IMR-90 (cell line): Measurements from ENCODE around the gene HPS6. TPM values are rescaled to one million over a fixed set of nuclear protein-coding genes. Genes with fewer than 3 reads are reported as not detected.
A peak's percentile ranks its signal among the peaks of the same experiment; 100 is the strongest.

ENCODE experiments used
- ATAC-seq: fragments of 200-7000 bp; cut with Tn5 transposase; 2 replicates; pipeline ENCODE4 v1.9.1; 2020; ENCODE audit warnings: low read depth, mild to moderate bottlenecking, moderate library complexity
- BruUV-seq: library from RNA; stranded (reverse); fragments of 400-500 nt; replicated peaks from 2 replicates; lab custom pipeline; 2021; lab: Mats Ljungman, UMichigan
- CTCF ChIA-PET: fragments of 300-600 bp; formaldehyde crosslinking; extraction: SDS; loops from one replicate; lab custom pipeline; 2021; ENCODE audit warnings: antibody characterized with exemption; lab: Yijun Ruan, JAX
- POLR2A ChIA-PET: fragments of 300-600 bp; sonication (Branson Sonifier 250); formaldehyde crosslinking; loops from one replicate; lab custom pipeline; 2022; ENCODE audit warnings: antibody characterized with exemption; ENCODE audit not compliant: unreplicated experiment; lab: Charles Lee
- DNase-seq: peaks from one replicate; pipeline ENCODE4 v3.0.0; 2013
- H2AFZ ChIP-seq: replicated peaks from 2 replicates; pipeline ENCODE3; 2013; ENCODE audit warnings: low read length, mild to moderate bottlenecking; ENCODE audit not compliant: poor library complexity
- H2AK5ac ChIP-seq: 2 replicates; pipeline ENCODE4 v1.6.1; 2013; ENCODE audit warnings: low read depth, low read length, inconsistent platforms
- H2AK9ac ChIP-seq: replicated peaks from 2 replicates; pipeline ENCODE3; 2013; ENCODE audit warnings: mild to moderate bottlenecking, low read depth, low read length, moderate library complexity; ENCODE audit not compliant: poor library complexity
- H2BK120ac ChIP-seq: 2 replicates; pipeline ENCODE4 v1.6.1; 2013; ENCODE audit warnings: low read depth, low read length, inconsistent platforms
- H2BK15ac ChIP-seq: 3 replicates; pipeline ENCODE4 v1.6.1; 2013; ENCODE audit warnings: low read depth, low read length, inconsistent platforms
- H2BK20ac ChIP-seq: 2 replicates; pipeline ENCODE4 v1.6.1; 2013; ENCODE audit warnings: low read depth, mild to moderate bottlenecking, inconsistent platforms, low read length, moderate library complexity
- H2BK5ac ChIP-seq: 2 replicates; pipeline ENCODE4 v1.6.1; 2013; ENCODE audit warnings: mild to moderate bottlenecking, low read depth, low read length, inconsistent platforms; ENCODE audit not compliant: poor library complexity, severe bottlenecking
- H3K14ac ChIP-seq: replicated peaks from 2 replicates; pipeline ENCODE4 v1.6.1; 2013; ENCODE audit warnings: low read depth, low read length, inconsistent platforms
- H3K18ac ChIP-seq: 2 replicates; pipeline ENCODE4 v1.6.1; 2013; ENCODE audit warnings: low read depth, low read length, control low read depth
- H3K23ac ChIP-seq: 2 replicates; pipeline ENCODE4 v1.6.1; 2013; ENCODE audit warnings: low read depth, low read length, inconsistent platforms
- H3K27ac ChIP-seq: 2 replicates; pipeline ENCODE4 v1.5.1; 2013; ENCODE audit warnings: mild to moderate bottlenecking, control low read depth, low read length; ENCODE audit not compliant: insufficient read depth
- H3K27me3 ChIP-seq: 2 replicates; pipeline ENCODE4 v1.6.1; 2013; ENCODE audit warnings: low read length; ENCODE audit not compliant: control insufficient read depth, insufficient read depth
- H3K36me3 ChIP-seq: 2 replicates; pipeline ENCODE4 v1.6.1; 2013; ENCODE audit warnings: low read length, mixed read lengths; ENCODE audit not compliant: control insufficient read depth, insufficient read depth
- H3K4ac ChIP-seq: 2 replicates; pipeline ENCODE4 v1.6.1; 2013; ENCODE audit warnings: low read depth, low read length, inconsistent platforms
- H3K4me1 ChIP-seq: 2 replicates; pipeline ENCODE4 v1.6.1; 2013; ENCODE audit warnings: low read length, mixed read lengths; ENCODE audit not compliant: control insufficient read depth, insufficient read depth
- H3K4me2 ChIP-seq: 2 replicates; pipeline ENCODE4 v1.6.1; 2013; ENCODE audit warnings: low read depth, mild to moderate bottlenecking, control low read depth, low read length, moderate library complexity
- H3K4me3 ChIP-seq: 2 replicates; pipeline ENCODE4 v1.5.1; 2013; ENCODE audit warnings: low read depth, mild to moderate bottlenecking, control low read depth, low read length, moderate library complexity; ENCODE audit not compliant: insufficient read depth
- H3K56ac ChIP-seq: 2 replicates; pipeline ENCODE4 v1.6.1; 2013; ENCODE audit warnings: low read length, inconsistent platforms; ENCODE audit not compliant: insufficient read depth; ENCODE audit errors: extremely low read depth
- H3K79me1 ChIP-seq, 2 experiments: 2 replicates each; pipeline ENCODE4 v1.6.1; 2013; ENCODE audit warnings: low read length in 2 of 2, inconsistent platforms in 1 of 2, low read depth in 1 of 2
- H3K9ac ChIP-seq: 2 replicates; pipeline ENCODE4 v1.6.1; 2013; ENCODE audit warnings: low read depth, low read length, control low read depth
- H3K9me1 ChIP-seq: 2 replicates; pipeline ENCODE4 v1.6.1; 2013; ENCODE audit warnings: low read length, inconsistent platforms; ENCODE audit not compliant: insufficient read depth
- H3K9me3 ChIP-seq: 2 replicates; pipeline ENCODE4 v1.6.1; 2013; ENCODE audit warnings: low read length; ENCODE audit not compliant: control insufficient read depth, insufficient read depth
- H4K20me1 ChIP-seq: 2 replicates; pipeline ENCODE4 v1.6.1; 2013; ENCODE audit warnings: low read length, inconsistent platforms; ENCODE audit not compliant: insufficient read depth
- H4K5ac ChIP-seq: 2 replicates; pipeline ENCODE4 v1.6.1; 2013; ENCODE audit warnings: mild to moderate bottlenecking, low read depth, low read length, control low read depth
- H4K8ac ChIP-seq, 2 experiments: 2 replicates each; pipeline ENCODE4 v1.6.1; 2013; ENCODE audit warnings: low read depth in 2 of 2, low read length in 2 of 2, control low read depth in 1 of 2, inconsistent platforms in 1 of 2
- H4K91ac ChIP-seq: 2 replicates; pipeline ENCODE4 v1.6.1; 2013; ENCODE audit warnings: low read depth, low read length, inconsistent platforms; ENCODE audit not compliant: insufficient read depth
- CEBPB ChIP-seq: IDR thresholded peaks from 2 replicates; pipeline ENCODE4 v1.6.1; 2012; ENCODE audit warnings: low read depth, low read length, improper control_type of control experiment
- MXI1 ChIP-seq: IDR thresholded peaks from 2 replicates; pipeline ENCODE4 v1.6.1; 2012; ENCODE audit warnings: low read depth, mild to moderate bottlenecking, low read length, moderate library complexity, borderline replicate concordance
- RAD21 ChIP-seq: IDR thresholded peaks from 2 replicates; pipeline ENCODE4 v1.6.1; 2012; ENCODE audit warnings: low read length, improper control_type of control experiment
- RFX5 ChIP-seq: IDR thresholded peaks from 2 replicates; pipeline ENCODE4 v1.8.0; 2012; ENCODE audit warnings: low read depth, mild to moderate bottlenecking, low read length, moderate library complexity
- WGBS, 2 experiments: methylation state at CpG; one replicate each; pipeline versions ENCODE4 v1.1.5 to v1.1.7; 2013; ENCODE audit warnings: missing lambda C conversion rate in 2 of 2; ENCODE audit not compliant: insufficient read length in 1 of 2; ENCODE audit errors: extremely low coverage in 2 of 2; 5-methylcytosine and 5-hydroxymethylcytosine counted together
- dilution Hi-C: fragments of 300-500 bp; cut with HindIII; formaldehyde crosslinking; loops from one replicate; pipeline ENCODE4 v1.14.3; 2018; ENCODE audit warnings: low sequenced_read_pairs; ENCODE audit not compliant: unreplicated experiment
- in situ Hi-C: fragments of 300-500 bp; cut with MboI; formaldehyde crosslinking; loops from 3 replicates; pipeline ENCODE4 v1.14.3; 2019; ENCODE audit warnings: low sequenced_read_pairs, inconsistent platforms, mixed read lengths
- intact Hi-C: fragments of 100-400 bp; cut with micrococcal nuclease; formaldehyde crosslinking; loops from 2 replicates; pipeline ENCODE4 v1.10.0; 2022
- polyA plus RNA-seq, 3 experiments: library from polyadenylated mRNA; depleted of rRNA; stranded (reverse); fragments of >200 nt; gene quantifications; 2 replicates each; pipeline ENCODE4 v1.2.3, GENCODE V29; 2012; ENCODE audit warnings: low replicate concordance in 1 of 3
- total RNA-seq: library from RNA; depleted of rRNA; stranded (reverse); fragments of >200 nt; gene quantifications from 2 replicates; pipeline ENCODE4 v1.2.3, GENCODE V29; 2012
- TF ChIP-seq, protein P1 (sequence below): conservative IDR thresholded peaks from 2 replicates; pipeline ENCODE4 v1.5.1; 2012; ENCODE audit warnings: mild to moderate bottlenecking, low read depth, low read length, improper control_type of control experiment

Gene HPS6
- total and polyA plus RNA-seq, 2 of the 4 experiments (the other 2 are of a cell fraction) = 10.5 to 23.1 TPM

- H4K8ac ChIP-seq = no peak overlapping the region
- H3K36me3 ChIP-seq = peaks cover 20% of the 10 kb centered on the region
- H2BK15ac ChIP-seq = no peak overlapping the region
- no peak overlapping the region for H3K18ac ChIP-seq
- no peak for DNase-seq
- H3K27me3 ChIP-seq = no peaks in the 10 kb centered on the region
- CTCF ChIA-PET = interaction anchor here (1.2 to 1.5 kb wide), 2 partner anchors 57 to 227 kb away, joined by 3 read pairs; no protein-coding TSS in a partner anchor
- H2BK120ac ChIP-seq = no peak overlapping the region
- no peak overlapping the region for H2BK5ac ChIP-seq
- POLR2A ChIA-PET = no interaction called here
- intact Hi-C loops = no loop called here
- no peak overlapping the region for H3K56ac ChIP-seq
- H3K27ac ChIP-seq = no peak overlapping the region
- no peak overlapping the region for H3K4ac ChIP-seq
- no TSS peak for BruUV-seq
- TF ChIP-seq RFX5 (no peak), RAD21 (no peak), MXI1 (no peak), CEBPB (no peak)
- TF ChIP-seq, protein P1, sequence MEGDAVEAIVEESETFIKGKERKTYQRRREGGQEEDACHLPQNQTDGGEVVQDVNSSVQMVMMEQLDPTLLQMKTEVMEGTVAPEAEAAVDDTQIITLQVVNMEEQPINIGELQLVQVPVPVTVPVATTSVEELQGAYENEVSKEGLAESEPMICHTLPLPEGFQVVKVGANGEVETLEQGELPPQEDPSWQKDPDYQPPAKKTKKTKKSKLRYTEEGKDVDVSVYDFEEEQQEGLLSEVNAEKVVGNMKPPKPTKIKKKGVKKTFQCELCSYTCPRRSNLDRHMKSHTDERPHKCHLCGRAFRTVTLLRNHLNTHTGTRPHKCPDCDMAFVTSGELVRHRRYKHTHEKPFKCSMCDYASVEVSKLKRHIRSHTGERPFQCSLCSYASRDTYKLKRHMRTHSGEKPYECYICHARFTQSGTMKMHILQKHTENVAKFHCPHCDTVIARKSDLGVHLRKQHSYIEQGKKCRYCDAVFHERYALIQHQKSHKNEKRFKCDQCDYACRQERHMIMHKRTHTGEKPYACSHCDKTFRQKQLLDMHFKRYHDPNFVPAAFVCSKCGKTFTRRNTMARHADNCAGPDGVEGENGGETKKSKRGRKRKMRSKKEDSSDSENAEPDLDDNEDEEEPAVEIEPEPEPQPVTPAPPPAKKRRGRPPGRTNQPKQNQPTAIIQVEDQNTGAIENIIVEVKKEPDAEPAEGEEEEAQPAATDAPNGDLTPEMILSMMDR = no peak
- H2AFZ ChIP-seq = no peak overlapping the region
- no peak overlapping the region for H2AK9ac ChIP-seq
- 86% methylated on average over 8 of the region's 18 CpGs; no CpG with 5 or more reads in 1 of the 2 experiments for WGBS, 2 experiments
- no peak overlapping the region for H3K9ac ChIP-seq
- no peak overlapping the region for H4K5ac ChIP-seq
- dilution Hi-C loops = no loop called here
- no peak overlapping the region for H4K91ac ChIP-seq
- H3K4me1 ChIP-seq = peaks cover 22% of the 10 kb centered on the region
- H3K9me1 ChIP-seq = peaks cover 22% of the 10 kb centered on the region
- H2AK5ac ChIP-seq = no peak overlapping the region
- peaks cover 22 to 46% of the 10 kb centered on the region in 2 experiments for H3K79me1 ChIP-seq
- H4K20me1 ChIP-seq = peaks cover 33% of the 10 kb centered on the region
- no peak overlapping the region; the same call in 1 of the 2 replicates for H3K4me2 ChIP-seq
- no peak overlapping the region for H3K4me3 ChIP-seq
- in situ Hi-C loops = no loop called here
- peak overlapping the region; percentile 16; the same call in 1 of the 2 replicates for H3K23ac ChIP-seq
- H3K9me3 ChIP-seq = no peaks in the 10 kb centered on the region
- no peak overlapping the region for H2BK20ac ChIP-seq
- no peak overlapping the region for H3K14ac ChIP-seq
- no peak for ATAC-seq
Observed at GRCh38 chr10:102067091-102067916, 2.2 kb downstream of the HPS6 start.
